ENCODE measurements around the gene SLC4A5.
"Not testable (repeated sequence)": the region's sequence is repeated elsewhere in the genome, so short reads cannot be mapped to it uniquely, and the experiment has no call there.

SLC4A5 gene

DNA sequence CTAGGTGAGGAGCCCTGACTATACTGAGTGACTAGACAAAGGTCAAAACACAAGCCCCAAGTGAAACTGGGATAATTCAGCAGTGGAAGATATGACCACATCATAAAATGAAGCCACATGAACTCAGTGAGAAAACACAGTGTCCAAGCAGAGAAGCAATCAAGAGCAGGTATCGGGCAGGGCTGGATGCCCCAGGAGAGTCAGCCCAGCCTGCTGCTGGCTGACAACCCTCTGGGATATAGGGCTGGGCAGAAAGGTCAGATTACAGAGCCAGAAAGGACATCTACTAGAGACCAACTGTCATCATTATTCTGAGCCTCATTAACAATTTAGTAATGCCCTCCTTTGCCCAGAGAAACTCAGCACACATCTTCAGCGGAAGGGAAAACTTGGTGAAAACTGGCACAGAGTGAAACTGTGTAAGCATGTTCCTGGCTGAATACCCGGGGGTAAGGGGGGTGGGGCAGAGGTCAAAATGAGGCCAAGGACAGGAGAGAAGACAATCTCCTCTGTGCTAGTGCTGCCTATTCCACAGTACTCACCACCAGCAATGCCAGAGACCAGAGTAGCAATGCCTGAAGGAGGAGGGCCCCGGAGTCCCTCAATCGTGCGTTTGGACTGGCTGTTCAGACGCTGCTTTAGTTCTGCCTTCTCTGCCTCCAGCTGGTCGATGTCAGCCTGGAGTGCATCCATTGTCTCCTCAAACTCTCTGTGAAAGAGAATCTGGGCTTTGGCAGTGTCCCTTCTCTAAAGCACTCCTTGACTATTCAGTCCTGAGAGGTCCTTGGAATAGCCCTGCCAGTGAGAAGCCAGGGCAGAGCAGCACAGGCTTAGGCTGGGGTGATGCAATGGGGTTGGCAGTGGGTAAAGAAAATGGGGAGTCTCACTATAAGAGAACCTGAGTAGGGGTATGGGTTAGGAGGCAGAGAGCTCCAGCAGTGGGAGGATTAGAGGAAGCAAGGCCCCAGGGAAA lies 21.6 kb upstream of the SLC4A5 start:
- DNase-seq (ENCODE audit: low read depth), result no peak

DNA sequence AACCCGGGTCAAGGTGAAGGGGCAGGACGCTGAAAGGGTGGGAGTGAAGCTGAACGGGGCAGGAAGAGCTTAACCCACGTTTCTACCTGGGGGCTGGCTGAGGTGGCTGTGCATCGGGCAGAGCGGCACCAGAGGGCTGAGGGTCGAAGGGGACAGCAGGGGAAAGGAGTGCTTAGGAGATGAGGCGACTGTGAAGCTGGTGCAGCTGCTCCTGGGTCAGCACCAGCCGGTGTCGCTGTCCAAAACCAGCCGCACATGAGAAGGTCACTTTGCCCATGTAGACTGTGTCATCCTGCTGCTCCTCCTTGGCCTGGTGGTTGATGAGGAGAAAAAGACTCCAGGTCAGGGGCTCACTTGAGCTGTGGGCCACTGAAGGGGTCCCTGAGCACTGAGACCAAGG lies 18.1 kb upstream of the SLC4A5 start:
- no peak for DNase-seq (ENCODE audit: low read depth)

- DNase-seq (ENCODE audit: low read depth), result no peak
These were observed 14.4 kb upstream of the SLC4A5 start for GRCh38 chr2:74357627-74358026.

DNA sequence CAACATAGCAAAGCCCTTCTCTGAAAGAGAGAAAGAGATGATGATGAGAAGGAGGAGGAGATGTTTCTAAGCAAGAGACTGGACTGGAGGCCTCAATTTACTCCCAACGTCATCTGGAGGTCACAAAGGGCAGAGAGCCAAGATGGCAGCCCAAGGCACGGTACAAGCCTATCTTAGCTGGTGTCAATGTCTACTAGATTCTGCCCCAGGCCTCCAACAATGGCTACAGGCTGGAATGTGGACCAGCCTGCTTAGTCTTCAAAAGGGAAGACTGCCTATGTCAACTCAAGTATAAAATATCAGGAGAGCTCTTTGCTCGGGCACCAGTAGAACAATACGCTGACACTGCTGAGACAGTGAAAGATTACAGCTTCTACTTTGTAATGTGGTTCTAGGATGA lies 6.7 kb upstream of the SLC4A5 start:
- DNase-seq (ENCODE audit: low read depth), result no peak

DNA sequence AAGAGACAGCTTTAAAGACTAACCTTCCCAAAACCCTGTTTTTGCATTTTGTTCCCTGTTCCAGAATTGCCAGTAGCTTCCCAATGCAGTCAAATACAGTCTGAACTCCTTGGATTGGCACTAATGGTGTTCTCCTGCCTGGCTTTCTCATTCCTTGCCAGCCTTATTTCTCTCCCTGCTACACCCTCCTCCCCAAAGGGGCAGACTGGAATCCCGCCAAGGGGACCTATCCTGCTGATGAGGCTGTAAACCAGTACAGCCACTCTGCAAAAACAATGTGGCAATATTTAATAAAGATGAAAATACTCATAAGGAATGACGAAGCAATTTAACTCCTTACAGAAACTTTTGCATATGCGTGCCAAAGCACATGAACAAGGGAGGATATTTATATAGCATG lies 4.5 kb upstream of the SLC4A5 start:
- DNase-seq (ENCODE audit: low read depth), result no peak

DNA sequence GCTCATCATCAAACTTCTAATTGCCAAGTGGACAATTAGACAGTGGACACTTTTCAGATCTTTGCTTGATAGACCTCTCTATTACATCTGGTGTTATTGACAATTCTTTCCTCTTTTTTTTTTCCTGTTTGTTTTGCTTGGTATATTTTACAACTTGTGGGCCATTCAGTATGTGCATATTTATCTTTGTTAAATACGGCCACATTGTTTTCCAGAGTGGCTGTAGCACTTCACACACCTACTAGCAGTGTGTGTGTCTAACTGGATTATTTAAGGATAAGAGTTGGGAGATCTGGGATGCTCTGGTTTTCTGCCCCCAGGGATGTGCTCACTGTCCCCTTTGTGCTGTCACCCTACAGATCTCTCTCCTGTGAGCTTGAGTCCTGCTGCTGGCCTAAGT lies 4.1 kb upstream of the SLC4A5 start:
- DNase-seq (ENCODE audit: low read depth), result no peak

DNA sequence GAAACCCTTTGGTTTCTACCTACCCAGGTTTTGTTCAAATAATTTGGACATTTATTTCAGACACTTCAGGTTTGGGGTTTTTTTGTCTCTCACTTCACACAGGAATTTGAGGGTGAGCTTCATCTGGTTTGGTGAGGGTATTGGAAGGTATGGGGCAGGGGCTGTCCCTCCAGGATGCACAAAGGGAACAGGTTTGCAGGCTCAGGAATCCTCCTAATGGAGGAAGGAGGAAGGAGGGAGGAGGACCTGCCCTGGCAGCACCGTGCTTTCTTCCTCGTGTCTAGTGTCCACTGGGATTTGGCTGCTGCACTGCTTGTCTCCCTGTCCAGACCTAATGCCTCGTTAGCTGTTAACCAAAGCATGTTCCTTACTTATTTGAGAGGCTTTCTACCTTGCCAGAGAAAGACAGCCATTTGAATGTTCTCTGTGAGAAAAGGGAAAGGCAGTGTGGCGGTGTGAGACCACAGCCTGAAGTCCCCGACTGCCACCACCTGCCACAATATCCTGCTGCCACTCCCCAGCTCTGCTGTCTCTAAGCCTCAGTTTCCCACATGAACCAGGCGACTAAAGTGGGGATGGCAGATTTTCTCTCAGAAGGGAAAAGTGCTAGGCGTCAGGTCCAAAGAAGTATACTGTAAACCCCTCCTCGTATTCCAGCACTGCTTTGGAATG lies 2.2 kb upstream of the SLC4A5 start:
- no peak for DNase-seq (ENCODE audit: low read depth)

DNA sequence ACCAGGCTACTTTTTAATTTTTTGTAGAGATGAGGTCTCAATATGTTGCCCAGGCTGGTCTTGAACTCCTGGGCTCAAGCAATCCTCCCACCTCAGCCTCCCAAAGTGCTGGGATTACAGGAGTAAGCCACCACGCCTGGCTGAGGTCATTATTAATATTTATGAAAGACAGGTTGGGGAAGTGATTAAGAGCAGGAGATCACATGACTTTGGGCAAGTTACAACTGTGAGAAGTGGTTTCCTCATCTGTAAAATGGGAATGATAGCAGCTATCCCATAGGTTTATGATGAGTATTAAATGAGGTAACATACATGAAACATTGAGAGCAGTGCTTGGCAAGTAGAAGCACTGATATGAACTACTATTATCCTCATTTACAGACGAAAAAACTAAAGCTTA lies 7.0 kb downstream of the SLC4A5 start:
- not testable (repeated sequence) for DNase-seq (ENCODE audit: low read depth)

- peak; percentile 35 for DNase-seq (ENCODE audit: low read depth)
These were observed 8.3 kb downstream of the SLC4A5 start for GRCh38 chr2:74334931-74335333.

GRCh38 chr2:74333896-74334586 lies 9.2 kb downstream of the SLC4A5 start:
- DNase-seq (ENCODE audit: low read depth), result no peak

- DNase-seq (ENCODE audit: low read depth), result no peak
These were observed 10.0 kb downstream of the SLC4A5 start for GRCh38 chr2:74333175-74333574.

GRCh38 chr2:74332550-74333174 lies 10.6 kb downstream of the SLC4A5 start:
- DNase-seq (ENCODE audit: low read depth), result no peak

- no peak for DNase-seq (ENCODE audit: low read depth)
These were observed 14.6 kb downstream of the SLC4A5 start for GRCh38 chr2:74328573-74328972.

- DNase-seq (ENCODE audit: low read depth), result no peak
These were observed 15.1 kb downstream of the SLC4A5 start for GRCh38 chr2:74328074-74328473.

DNA sequence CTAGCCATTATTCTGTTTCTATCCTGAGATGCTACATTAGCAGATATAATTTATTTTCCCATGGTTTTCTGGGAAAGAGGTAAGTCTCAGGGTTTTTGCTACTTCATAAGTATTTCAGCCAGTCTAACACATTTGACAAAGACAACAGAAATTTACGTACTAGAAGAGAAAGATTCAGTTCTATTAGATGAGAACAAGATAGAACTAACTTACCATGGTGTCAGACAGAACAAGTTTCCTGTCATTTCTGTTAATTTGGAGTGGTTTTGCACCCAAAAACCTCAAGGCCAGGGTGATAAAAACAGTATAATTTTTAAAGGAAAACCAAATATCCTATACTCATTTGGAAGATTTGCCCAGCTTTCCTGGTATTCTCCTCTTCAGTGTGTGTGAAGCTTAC lies 15.6 kb downstream of the SLC4A5 start:
- no peak for DNase-seq (ENCODE audit: low read depth)

- no peak for DNase-seq (ENCODE audit: low read depth)
These were observed 16.0 kb downstream of the SLC4A5 start for GRCh38 chr2:74327199-74327598.

- no peak for DNase-seq (ENCODE audit: low read depth)
These were observed 17.4 kb downstream of the SLC4A5 start for GRCh38 chr2:74325815-74326214.

- DNase-seq (ENCODE audit: low read depth), result no peak
These were observed 21.5 kb downstream of the SLC4A5 start for GRCh38 chr2:74321737-74322136.

DNA sequence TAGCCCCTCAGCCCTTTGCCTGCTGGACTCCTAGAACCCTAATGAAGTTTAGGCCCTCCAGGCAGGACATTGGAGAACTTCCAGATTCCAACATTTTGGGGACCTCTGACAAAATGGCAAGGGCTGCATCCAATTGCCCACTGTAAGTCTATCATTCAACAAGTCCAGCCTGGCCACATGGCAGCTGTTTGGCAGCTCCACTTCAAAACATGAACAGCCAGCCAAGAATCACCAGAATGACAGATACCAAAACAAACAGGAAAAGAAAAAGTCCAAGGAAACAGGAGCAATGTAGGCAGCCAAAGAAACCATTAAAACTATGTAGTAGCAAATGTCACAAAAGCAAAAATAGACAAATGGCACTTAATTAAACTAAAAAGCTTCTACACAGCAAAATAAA lies 25.5 kb downstream of the SLC4A5 start:
- no peak for DNase-seq (ENCODE audit: low read depth)

- no peak for DNase-seq (ENCODE audit: low read depth)
These were observed 26.5 kb downstream of the SLC4A5 start for GRCh38 chr2:74316627-74317295.

GRCh38 chr2:74314107-74314506 lies 29.1 kb downstream of the SLC4A5 start:
- no peak for DNase-seq (ENCODE audit: low read depth)

GRCh38 chr2:74313497-74313896 lies 29.7 kb downstream of the SLC4A5 start:
- DNase-seq (ENCODE audit: low read depth), result peak; percentile 63
